Measurements from ENCODE around the gene SOCS7. TPM values are rescaled to one million over a fixed set of nuclear protein-coding genes. Genes with fewer than 3 reads are reported as not detected.

The SOCS7 gene
- total and polyA plus RNA-seq, 10 of the 15 experiments (the other 5 are each of a cell fraction or from before 2014, with no cell fraction given) = 0.68 to 12.8 (median 7.3) TPM

GRCh38 chr17:38440614-38441397, 89.2 kb downstream of the SOCS7 start:
- no peaks in the 10 kb centered on the region for H4K20me1 ChIP-seq (ENCODE audit: control insufficient read depth, insufficient read depth)
- H3K27me3 ChIP-seq (replicated peaks in 1 of 2; ENCODE audit: control insufficient read depth in 2 of 2, insufficient read depth in 2 of 2, low read length in 1 of 2) = no peaks in the 10 kb centered on the region
- FAIRE-seq (no peak), ATAC-seq (no peak), DNase-seq (ENCODE audit: low read depth, low spot score) (no peak)
- no peak overlapping the region for H3K27ac ChIP-seq (ENCODE audit: control insufficient read depth, insufficient read depth)
- TF ChIP-seq POLR2AphosphoS5 (IDR thresholded peaks at IDR 0.05; ENCODE audit: low read length) (no peak), TCF3 (IDR thresholded peaks at IDR 0.05; ENCODE audit: borderline replicate concordance, insufficient read depth, low read depth, low read length) (no peak), ZNF384 (IDR thresholded peaks at IDR 0.05; ENCODE audit: borderline replicate concordance, low read depth, low read length) (no peak), SMAD1 (IDR thresholded peaks at IDR 0.05; ENCODE audit: low read depth, partially characterized antibody) (no peak)
- intact Hi-C loops (cut with micrococcal nuclease; ENCODE audit: unreplicated experiment) = no loop called here
- ChIA-PET CTCF (interaction anchor here (1.0 to 1.6 kb wide), 3 partner anchors 19 to 227 kb away, joined by 3 to 5 read pairs (median 4); no protein-coding TSS in a partner anchor), RAD21 (ENCODE audit: unreplicated experiment) (no interaction called here), POLR2A (interaction anchor here (0.6 kb wide), 1 partner anchor 8 kb away, joined by 3 read pairs; no protein-coding TSS in a partner anchor), SMC1A (ENCODE audit: uncharacterized antibody, unreplicated experiment) (interaction anchor here (1.3 kb wide), 1 partner anchor 91 kb away, joined by 4 read pairs; no protein-coding TSS in a partner anchor)
- in situ Hi-C loops (cut with MboI) = loop anchor here (5.0 kb wide), 1 partner anchor 51 kb away; no protein-coding TSS in a partner anchor
- H3K36me3 ChIP-seq (ENCODE audit: control insufficient read depth in 2 of 2, insufficient read depth in 2 of 2, low read length in 1 of 2) = no peaks in the 10 kb centered on the region
- H3K9me3 ChIP-seq (replicated peaks; ENCODE audit: control insufficient read depth, insufficient read depth, low read length) = no peaks in the 10 kb centered on the region
- H3K79me2 ChIP-seq (ENCODE audit: control insufficient read depth, insufficient read depth, low read length) = no peaks in the 10 kb centered on the region
- H3K9ac ChIP-seq (ENCODE audit: control insufficient read depth, insufficient read depth, low read length) = no peak overlapping the region
- H3K4me3 ChIP-seq = no peak overlapping the region
- peaks cover 5% of the 10 kb centered on the region; the same call in 1 of the 2 replicates for H3K4me1 ChIP-seq (ENCODE audit: control insufficient read depth, insufficient read depth, low read length)
- no TSS peak for BruUV-seq (replicated peaks)
- no peak overlapping the region for H3K4me2 ChIP-seq (ENCODE audit: control insufficient read depth, insufficient read depth)
- 43% methylated on average over 16 of the region's 16 CpGs for WGBS (ENCODE audit: insufficient coverage, insufficient replicate concordance, low lambda C conversion rate, missing lambda C conversion rate)
- H2AFZ ChIP-seq (ENCODE audit: control insufficient read depth, low read depth, low read length) = no peak overlapping the region

GRCh38 chr17:38441429-38442061, 89.9 kb downstream of the SOCS7 start:
- Histone ChIP-seq H3K36me3 (ENCODE audit: control insufficient read depth in 2 of 2, insufficient read depth in 2 of 2, low read length in 1 of 2) (no peaks in the 10 kb centered on the region), H3K4me1 (ENCODE audit: control insufficient read depth, insufficient read depth, low read length) (peaks cover 5% of the 10 kb centered on the region; the same call in 1 of the 2 replicates), H4K20me1 (ENCODE audit: control insufficient read depth, insufficient read depth) (no peaks in the 10 kb centered on the region), H3K9ac (ENCODE audit: control insufficient read depth, insufficient read depth, low read length) (no peak overlapping the region), H3K27me3 (replicated peaks in 1 of 2; ENCODE audit: control insufficient read depth in 2 of 2, insufficient read depth in 2 of 2, low read length in 1 of 2) (no peaks in the 10 kb centered on the region), H3K79me2 (ENCODE audit: control insufficient read depth, insufficient read depth, low read length) (no peaks in the 10 kb centered on the region), H3K27ac (ENCODE audit: control insufficient read depth, insufficient read depth) (no peak overlapping the region), H3K4me2 (ENCODE audit: control insufficient read depth, insufficient read depth) (no peak overlapping the region), H3K9me3 (replicated peaks; ENCODE audit: control insufficient read depth, insufficient read depth, low read length) (no peaks in the 10 kb centered on the region), H3K4me3 (no peak overlapping the region), H2AFZ (ENCODE audit: control insufficient read depth, low read depth, low read length) (no peak overlapping the region)
- no peak for ATAC-seq
- no TSS peak for BruUV-seq (replicated peaks)
- 45% methylated on average over 9 of the region's 9 CpGs for WGBS (ENCODE audit: insufficient coverage, insufficient replicate concordance, low lambda C conversion rate, missing lambda C conversion rate)
- POLR2A ChIA-PET = interaction anchor here (0.6 kb wide), 1 partner anchor 9 kb away, joined by 3 read pairs; no protein-coding TSS in a partner anchor
- FAIRE-seq = no peak
- CTCF ChIA-PET = interaction anchor here (0.8 to 1.6 kb wide), 4 partner anchors 14 to 115 kb away, joined by 3 to 4 read pairs (median 4); no protein-coding TSS in a partner anchor
- RAD21 ChIA-PET (ENCODE audit: unreplicated experiment) = no interaction called here
- in situ Hi-C loops (cut with MboI) (loop anchor here (5.0 kb wide), 1 partner anchor 51 kb away; no protein-coding TSS in a partner anchor), intact Hi-C loops (cut with micrococcal nuclease; ENCODE audit: unreplicated experiment) (no loop called here)
- no peak for DNase-seq (ENCODE audit: low read depth, low spot score)
- SMC1A ChIA-PET (ENCODE audit: uncharacterized antibody, unreplicated experiment) = interaction anchor here (1.3 to 1.4 kb wide), 2 partner anchors 44 to 92 kb away, joined by 3 to 4 read pairs; no protein-coding TSS in a partner anchor
- no peak for TF ChIP-seq MYB (IDR thresholded peaks at IDR 0.05; ENCODE audit: borderline replicate concordance, low read depth, low read length)
- TF ChIP-seq ZBTB33 (IDR thresholded peaks at IDR 0.05) = no peak
- TF ChIP-seq RCOR1 (conservative IDR thresholded peaks at IDR 0.05; ENCODE audit: low read depth, low read length) = no peak
- TF ChIP-seq E2F4 (IDR thresholded peaks at IDR 0.05; ENCODE audit: low read depth, low read length) = no peak
- TF ChIP-seq JUNB (IDR thresholded peaks at IDR 0.05) = no peak
- TF ChIP-seq POLR2AphosphoS2 (IDR thresholded peaks at IDR 0.05; ENCODE audit: low read depth, low read length) = no peak

Data from GM12878 (cell line).